Endothelial cell (in vitro differentiated cells): ENCODE data around the gene PYDC1. TPM values are rescaled to one million over a fixed set of nuclear protein-coding genes. Genes with fewer than 3 reads are reported as not detected.
A peak's percentile ranks its signal among the peaks of the same experiment; 100 is the strongest.
"Not testable (repeated sequence)": the region's sequence is repeated elsewhere in the genome, so short reads cannot be mapped to it uniquely, and the experiment has no call there.

Source experiments
- DNase-seq: peaks from one replicate; pipeline ENCODE4 v3.0.0; 2021; ENCODE audit warnings: low spot score
- H3K27ac Mint-ChIP-seq: one replicate; pipeline ENCODE4 v1.8.0; 2021; ENCODE audit warnings: mixed read lengths, inconsistent platforms; ENCODE audit not compliant: unreplicated experiment
- H3K27me3 Mint-ChIP-seq: one replicate; pipeline ENCODE4 v1.8.0; 2021; ENCODE audit warnings: mild to moderate bottlenecking, moderate library complexity, mixed read lengths, inconsistent platforms; ENCODE audit not compliant: unreplicated experiment
- H3K36me3 Mint-ChIP-seq: one replicate; pipeline ENCODE4 v1.8.0; 2021; ENCODE audit warnings: mild to moderate bottlenecking, low read depth, mixed read lengths, inconsistent platforms; ENCODE audit not compliant: unreplicated experiment
- H3K4me1 Mint-ChIP-seq: one replicate; pipeline ENCODE4 v1.8.0; 2021; ENCODE audit warnings: mild to moderate bottlenecking, mixed read lengths, inconsistent platforms; ENCODE audit not compliant: unreplicated experiment
- H3K4me3 Mint-ChIP-seq: one replicate; pipeline ENCODE4 v1.8.0; 2021; ENCODE audit warnings: mild to moderate bottlenecking, mixed read lengths, inconsistent platforms; ENCODE audit not compliant: unreplicated experiment
- H3K9me3 Mint-ChIP-seq: one replicate; pipeline ENCODE4 v1.8.0; 2021; ENCODE audit warnings: mixed read lengths, inconsistent platforms; ENCODE audit not compliant: unreplicated experiment
- CTCF ChIP-seq: fragments of 200-600 bp; sonication (generic); IDR thresholded peaks from one replicate; pipeline ENCODE4 v1.5.0; 2021; ENCODE audit warnings: antibody characterized with exemption; ENCODE audit not compliant: unreplicated experiment
- total RNA-seq: library from RNA; stranded (reverse); fragmentation: NEBNext Ultra II Directional; extraction: Animal tissue kit (Norgen Biotek cat#: 25700); gene quantifications from one replicate; pipeline ENCODE4 v1.2.1, GENCODE V29; 2021; ENCODE audit not compliant: unreplicated experiment

PYDC1 gene
- total RNA-seq, 1 donor from 2014 or later: not detected

GRCh38 chr16:31200821-31201568 is 15.9 kb downstream of the PYDC1 start:
- peaks cover 49% of the 10 kb centered on the region for H3K4me1 Mint-ChIP-seq
- TF ChIP-seq CTCF: no peak
- peak overlapping the region; percentile 87 for H3K4me3 Mint-ChIP-seq
- peak overlapping the region; percentile 72 for H3K27ac Mint-ChIP-seq
- H3K27me3 Mint-ChIP-seq: peaks cover 15% of the 10 kb centered on the region
- H3K9me3 Mint-ChIP-seq: no peaks in the 10 kb centered on the region
- DNase-seq: no peak
- H3K36me3 Mint-ChIP-seq: peaks cover 17% of the 10 kb centered on the region

GRCh38 chr16:31200111-31200510 is 16.8 kb downstream of the PYDC1 start:
- Mint-ChIP-seq H3K4me1 (peaks cover 51% of the 10 kb centered on the region), H3K36me3 (peaks cover 19% of the 10 kb centered on the region), H3K27me3 (peaks cover 17% of the 10 kb centered on the region), H3K4me3 (peak overlapping the region; percentile 40), H3K27ac (peak overlapping the region; percentile 4)
- DNase-seq, H3K9me3 Mint-ChIP-seq: not testable (repeated sequence)

GRCh38 chr16:31199430-31200041 is 17.4 kb downstream of the PYDC1 start:
- H3K9me3 Mint-ChIP-seq: no peaks in the 10 kb centered on the region
- peaks cover 56% of the 10 kb centered on the region for H3K4me1 Mint-ChIP-seq
- TF ChIP-seq CTCF: no peak
- peaks cover 16% of the 10 kb centered on the region for H3K27me3 Mint-ChIP-seq
- H3K36me3 Mint-ChIP-seq: peaks cover 24% of the 10 kb centered on the region
- DNase-seq: no peak
- peak overlapping the region; percentile 21 for H3K27ac Mint-ChIP-seq
- H3K4me3 Mint-ChIP-seq: peak overlapping the region; percentile 56

- H3K27ac Mint-ChIP-seq: peak overlapping the region; percentile 80
- DNase-seq: no peak
- no peak for TF ChIP-seq CTCF
- no peaks in the 10 kb centered on the region for H3K9me3 Mint-ChIP-seq
- H3K4me1 Mint-ChIP-seq: peaks cover 56% of the 10 kb centered on the region
- peak overlapping the region; percentile 65 for H3K4me3 Mint-ChIP-seq
- peaks cover 16% of the 10 kb centered on the region for H3K27me3 Mint-ChIP-seq
- H3K36me3 Mint-ChIP-seq: peaks cover 30% of the 10 kb centered on the region
Observed at GRCh38 chr16:31198207-31198882, 18.6 kb downstream of the PYDC1 start.

GRCh38 chr16:31196324-31197088 is 20.4 kb downstream of the PYDC1 start:
- Mint-ChIP-seq H3K9me3 (no peaks in the 10 kb centered on the region), H3K36me3 (peaks cover 41% of the 10 kb centered on the region), H3K27ac (peak overlapping the region; percentile 70), H3K4me1 (peaks cover 54% of the 10 kb centered on the region), H3K4me3 (peak overlapping the region; percentile 61), H3K27me3 (peaks cover 10% of the 10 kb centered on the region)
- TF ChIP-seq CTCF: no peak
- DNase-seq: no peak

- H3K27me3 Mint-ChIP-seq, DNase-seq, H3K9me3 Mint-ChIP-seq: not testable (repeated sequence)
- H3K27ac Mint-ChIP-seq: peak overlapping the region; percentile 44
- H3K4me1 Mint-ChIP-seq: peaks cover 52% of the 10 kb centered on the region
- H3K4me3 Mint-ChIP-seq: peak overlapping the region; percentile 61
- peaks cover 43% of the 10 kb centered on the region for H3K36me3 Mint-ChIP-seq
Observed at GRCh38 chr16:31195861-31196260, 21.1 kb downstream of the PYDC1 start.
